Right atrium auricular region (tissue), 2 donors: ENCODE data around the gene EEF1E1. TPM values are rescaled to one million over a fixed set of nuclear protein-coding genes. Genes with fewer than 3 reads are reported as not detected.
"Not testable (repeated sequence)": the region's sequence is repeated elsewhere in the genome, so short reads cannot be mapped to it uniquely, and the experiment has no call there.

Experiments used
- DNase-seq: peaks from one replicate; pipeline ENCODE4 v3.0.0-alpha.2; 2019; ENCODE audit warnings: low spot score
- H3K27ac ChIP-seq, 2 donors: fragments of 200-600 bp; sonication (generic); 1 replicate in 1 of 2; 2 replicates in 1 of 2; pipeline ENCODE4 v1.5.1; 2016 to 2019
- H3K27me3 ChIP-seq, 2 donors: fragments of 200-600 bp; sonication (generic); one replicate each; pipeline versions ENCODE4 v1.5.1 to v1.6.0; 2017 to 2019
- H3K36me3 ChIP-seq: fragments of 200-600 bp; sonication (generic); one replicate; pipeline ENCODE4 v1.5.1; 2016
- H3K4me1 ChIP-seq, 2 donors: fragments of 200-600 bp; sonication (generic); one replicate each; pipeline versions ENCODE4 v1.5.1 to v1.6.0; 2017 to 2019
- H3K4me3 ChIP-seq, 2 donors: fragments of 200-600 bp; sonication (generic); 1 replicate in 1 of 2; 2 replicates in 1 of 2; pipeline ENCODE4 v1.5.1; 2017 to 2019; ENCODE audit warnings: mild to moderate bottlenecking in 1 of 2, moderate library complexity in 1 of 2
- H3K9me3 ChIP-seq, 2 donors: fragments of 200-600 bp; sonication (generic); one replicate each; pipeline ENCODE4 v1.5.1; 2019
- CTCF ChIP-seq, 2 donors: fragments of 200-600 bp; sonication (generic); IDR thresholded peaks; one replicate each; pipeline ENCODE4 v1.5.1; 2019; ENCODE audit warnings: antibody characterized with exemption in 2 of 2
- total RNA-seq, 2 donors: library from RNA; depleted of rRNA; stranded (reverse); fragments of >200 nt; gene quantifications; one replicate each; pipeline ENCODE4 v1.1.0, GENCODE V29; 2016

Gene EEF1E1
- total RNA-seq, 2 donors from 2014 or later, result 12.6 to 20.6 TPM

GRCh38 chr6:8059129-8059528, 43.2 kb downstream of the EEF1E1 start:
- no peak overlapping the region for H3K4me3 ChIP-seq
- H3K9me3 ChIP-seq, result no peaks in the 10 kb centered on the region
- DNase-seq, result no peak
- H3K4me1 ChIP-seq, result no peaks in the 10 kb centered on the region
- H3K36me3 ChIP-seq, result peaks cover 7% of the 10 kb centered on the region
- no peaks in the 10 kb centered on the region for H3K27me3 ChIP-seq
- TF ChIP-seq CTCF (IDR thresholded peaks at IDR 0.05), result peak; percentile 37 to 55
- H3K27ac ChIP-seq, result peak overlapping the region in 1 of 2 donors; percentile 33

- Histone ChIP-seq H3K27me3 (no peaks in the 10 kb centered on the region), H3K36me3 (peaks cover 7% of the 10 kb centered on the region), H3K4me1 (no peaks in the 10 kb centered on the region), H3K4me3 (no peak overlapping the region), H3K9me3 (no peaks in the 10 kb centered on the region), H3K27ac (no peak overlapping the region)
- TF ChIP-seq CTCF (IDR thresholded peaks at IDR 0.05), result no peak
- DNase-seq, result no peak
Observed at GRCh38 chr6:8057793-8058192, 44.6 kb downstream of the EEF1E1 start.

- TF ChIP-seq CTCF (IDR thresholded peaks at IDR 0.05), result no peak
- H3K9me3 ChIP-seq, result no peaks in the 10 kb centered on the region
- H3K36me3 ChIP-seq, result peaks cover 7% of the 10 kb centered on the region
- DNase-seq, result no peak
- H3K27ac ChIP-seq, result no peak overlapping the region
- H3K4me1 ChIP-seq, result no peaks in the 10 kb centered on the region
- no peaks in the 10 kb centered on the region for H3K27me3 ChIP-seq
- no peak overlapping the region for H3K4me3 ChIP-seq
Observed at GRCh38 chr6:8057263-8057662, 45.1 kb downstream of the EEF1E1 start.

GRCh38 chr6:8054276-8054675, 48.1 kb downstream of the EEF1E1 start:
- no peaks in the 10 kb centered on the region for H3K9me3 ChIP-seq
- H3K36me3 ChIP-seq, result no peaks in the 10 kb centered on the region
- no peak for DNase-seq
- no peaks in the 10 kb centered on the region for H3K27me3 ChIP-seq
- no peak overlapping the region for H3K27ac ChIP-seq
- TF ChIP-seq CTCF (IDR thresholded peaks at IDR 0.05), result no peak
- H3K4me3 ChIP-seq, result no peak overlapping the region
- H3K4me1 ChIP-seq, result no peaks in the 10 kb centered on the region

GRCh38 chr6:8047541-8048292, 54.6 kb downstream of the EEF1E1 start:
- Histone ChIP-seq H3K4me1 (no peaks in the 10 kb centered on the region), H3K27me3 (no peaks in the 10 kb centered on the region), H3K4me3 (no peak overlapping the region), H3K27ac (peak overlapping the region; percentile 31 to 41), H3K9me3 (no peaks in the 10 kb centered on the region), H3K36me3 (no peaks in the 10 kb centered on the region)
- no peak for TF ChIP-seq CTCF (IDR thresholded peaks at IDR 0.05)
- no peak for DNase-seq

- not testable (repeated sequence) for DNase-seq, H3K27me3 ChIP-seq, H3K4me3 ChIP-seq, H3K36me3 ChIP-seq, H3K27ac ChIP-seq, H3K9me3 ChIP-seq, H3K4me1 ChIP-seq
Observed at GRCh38 chr6:8045769-8046168, 56.6 kb downstream of the EEF1E1 start.
